Fibroblast of the conjunctiva (primary cell): ENCODE measurements around the gene ARL4A.
A peak's percentile ranks its signal among the peaks of the same experiment; 100 is the strongest.

Experiments used
- DNase-seq: peaks from one replicate; pipeline ENCODE4 v3.0.0-alpha.2; 2010; ENCODE audit warnings: low read depth

ARL4A gene

DNA sequence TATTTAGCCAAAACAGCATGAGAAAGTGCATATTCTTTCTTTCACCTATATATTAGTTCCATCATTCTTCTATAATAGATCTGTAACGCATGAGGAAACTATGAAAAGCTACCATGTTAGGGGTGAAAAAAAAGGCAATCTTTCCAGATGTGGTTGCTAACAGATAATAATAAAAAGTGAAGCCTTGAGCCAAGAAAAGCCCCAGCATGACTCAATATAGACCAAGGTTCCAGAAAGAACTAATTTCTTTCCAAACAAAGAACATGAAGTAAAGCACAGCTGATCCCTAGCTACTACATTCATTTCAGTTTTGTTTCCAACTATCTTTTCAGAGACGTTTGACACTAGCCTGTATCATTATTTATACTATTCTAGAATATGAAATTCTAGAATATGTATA is 16.4 kb downstream of the ARL4A start:
- DNase-seq, result peak; percentile 62

DNA sequence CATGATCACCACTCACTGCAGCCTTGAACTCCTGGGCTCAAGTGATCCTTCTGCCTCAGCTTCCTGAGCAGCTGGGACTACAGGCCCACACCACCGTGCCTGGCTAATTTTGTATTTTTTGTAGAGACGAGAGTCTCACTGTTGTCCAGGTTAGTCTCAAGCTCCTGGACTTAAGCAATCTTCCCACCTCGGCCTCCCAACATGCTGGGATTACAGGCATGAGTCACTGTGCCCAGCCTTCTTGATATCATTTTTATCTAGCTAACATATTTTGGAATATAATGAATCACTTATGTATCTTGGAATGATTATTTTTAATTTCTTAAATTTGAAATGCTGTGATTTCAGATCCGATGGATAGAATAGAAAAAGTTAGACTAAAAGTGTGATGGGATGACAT is 18.4 kb downstream of the ARL4A start:
- no peak for DNase-seq

DNA sequence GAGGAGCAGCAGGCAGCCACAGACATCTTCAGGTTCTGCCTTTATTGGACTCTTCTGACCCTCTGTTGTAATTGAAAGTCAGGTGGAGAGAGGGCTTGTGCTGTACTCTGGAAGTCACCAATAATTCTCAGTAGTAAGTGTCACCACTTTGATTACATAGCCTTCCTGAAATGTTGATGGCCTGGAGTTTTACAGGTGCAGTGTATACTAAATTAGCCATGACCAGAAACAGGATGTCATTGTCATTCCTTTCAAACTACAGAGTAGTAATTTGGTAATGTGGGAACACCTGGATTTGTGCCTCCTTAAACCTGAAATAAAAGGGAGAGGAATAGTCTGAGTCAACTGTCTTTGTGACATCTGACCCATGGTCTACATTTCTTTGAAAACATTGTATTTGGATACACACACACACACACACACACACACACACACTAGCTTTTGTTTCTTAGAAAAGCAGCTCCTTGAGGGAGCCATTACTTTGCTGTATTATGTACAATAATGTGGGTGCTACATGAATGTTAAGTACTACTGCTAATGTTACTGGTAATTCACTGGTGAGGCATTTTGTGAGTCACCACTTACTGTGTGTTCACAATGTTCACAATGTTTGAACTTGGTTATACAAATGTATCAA is 19.6 kb downstream of the ARL4A start:
- DNase-seq, result peak; percentile 32

DNA sequence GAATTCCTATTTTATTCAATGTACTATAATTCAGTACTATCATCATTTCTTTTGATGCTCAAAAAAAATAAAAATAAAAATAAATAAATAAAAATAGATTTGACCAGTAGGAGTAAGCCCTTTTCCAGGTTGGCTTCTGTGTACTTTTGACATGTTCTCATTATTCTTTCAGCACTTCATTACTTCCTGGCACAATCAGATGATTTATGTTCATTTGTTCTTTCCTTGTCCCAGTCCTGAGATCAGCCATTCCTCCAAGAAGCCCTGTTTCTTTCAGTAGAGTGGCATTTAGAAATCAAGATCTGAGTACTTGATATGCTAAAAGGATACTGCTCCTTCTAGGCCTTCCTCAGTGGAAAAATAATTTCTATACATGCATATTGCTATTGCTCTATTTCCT is 20.9 kb downstream of the ARL4A start:
- DNase-seq, result no peak

DNA sequence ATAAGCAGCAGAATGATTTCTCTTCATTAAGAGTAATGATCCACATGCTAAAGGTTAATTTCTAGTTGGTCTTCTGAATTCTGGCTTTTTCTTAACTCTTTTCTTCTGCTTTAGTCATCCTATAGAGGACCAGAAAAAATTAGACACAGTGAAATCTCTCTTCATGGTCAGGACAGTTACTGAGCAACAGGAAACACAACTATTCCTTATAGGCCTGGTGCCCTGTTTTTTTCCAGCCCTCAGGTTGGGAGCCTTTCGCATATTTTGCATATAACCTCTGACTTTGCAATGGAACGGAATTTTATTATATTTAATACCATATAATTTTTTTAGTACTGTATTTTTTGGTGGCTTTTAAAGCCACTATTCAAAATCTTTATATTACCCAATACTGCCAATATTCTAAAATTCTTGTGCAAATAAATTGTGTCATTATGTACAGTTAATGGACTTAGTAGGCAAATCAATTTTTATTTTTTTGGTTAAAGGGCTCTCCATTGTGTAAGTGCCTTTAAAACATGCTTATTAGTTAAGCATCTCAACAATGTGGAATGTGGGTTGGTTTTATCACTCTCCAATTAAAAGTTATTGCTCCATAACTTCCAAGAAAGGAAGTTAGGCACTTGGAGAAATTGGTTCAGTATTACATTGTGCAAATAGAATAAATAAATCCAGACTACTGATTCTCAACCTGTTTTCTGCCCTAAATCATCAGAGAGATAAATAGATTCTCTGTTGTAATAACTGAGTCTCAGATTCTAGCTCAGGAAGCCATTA is 22.5 kb downstream of the ARL4A start:
- DNase-seq, result no peak

DNA sequence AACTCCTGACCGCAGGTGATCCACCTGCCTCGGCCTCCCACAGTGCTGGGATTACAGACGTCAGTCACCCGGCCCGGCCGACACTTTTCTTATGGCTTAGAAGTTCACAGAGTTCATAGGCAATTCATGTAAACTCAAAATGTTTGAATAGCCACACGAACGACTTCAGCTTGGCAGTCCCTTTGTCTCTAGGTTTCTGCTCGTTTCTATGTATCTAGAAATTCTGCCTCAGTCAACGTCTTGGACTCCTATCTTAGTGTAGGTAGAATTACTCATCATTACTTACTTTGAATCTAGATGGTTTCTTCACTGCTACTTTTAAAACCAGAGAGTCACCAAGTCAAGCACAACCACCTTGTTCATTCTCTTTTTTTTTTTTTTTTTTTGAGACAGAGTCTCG is 23.7 kb downstream of the ARL4A start:
- DNase-seq, result no peak

DNA sequence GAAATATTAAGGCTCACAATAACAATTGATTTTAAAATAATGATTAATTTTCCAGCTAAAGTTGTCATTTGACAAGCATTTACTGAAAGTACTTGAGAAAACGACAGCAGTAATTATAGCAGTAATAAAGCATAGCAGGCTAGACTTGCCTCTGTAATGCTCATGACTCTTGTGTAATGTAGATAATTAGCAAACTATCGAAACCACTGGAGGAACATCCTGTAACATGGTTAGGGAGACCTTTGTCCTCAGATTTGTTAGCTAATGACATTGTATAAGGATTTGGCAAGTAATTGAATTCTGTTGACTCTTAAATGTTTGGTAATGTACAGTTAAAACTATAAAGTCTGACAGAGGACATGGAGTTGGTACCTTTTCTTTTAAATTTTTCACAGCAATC is 24.8 kb downstream of the ARL4A start:
- no peak for DNase-seq

DNA sequence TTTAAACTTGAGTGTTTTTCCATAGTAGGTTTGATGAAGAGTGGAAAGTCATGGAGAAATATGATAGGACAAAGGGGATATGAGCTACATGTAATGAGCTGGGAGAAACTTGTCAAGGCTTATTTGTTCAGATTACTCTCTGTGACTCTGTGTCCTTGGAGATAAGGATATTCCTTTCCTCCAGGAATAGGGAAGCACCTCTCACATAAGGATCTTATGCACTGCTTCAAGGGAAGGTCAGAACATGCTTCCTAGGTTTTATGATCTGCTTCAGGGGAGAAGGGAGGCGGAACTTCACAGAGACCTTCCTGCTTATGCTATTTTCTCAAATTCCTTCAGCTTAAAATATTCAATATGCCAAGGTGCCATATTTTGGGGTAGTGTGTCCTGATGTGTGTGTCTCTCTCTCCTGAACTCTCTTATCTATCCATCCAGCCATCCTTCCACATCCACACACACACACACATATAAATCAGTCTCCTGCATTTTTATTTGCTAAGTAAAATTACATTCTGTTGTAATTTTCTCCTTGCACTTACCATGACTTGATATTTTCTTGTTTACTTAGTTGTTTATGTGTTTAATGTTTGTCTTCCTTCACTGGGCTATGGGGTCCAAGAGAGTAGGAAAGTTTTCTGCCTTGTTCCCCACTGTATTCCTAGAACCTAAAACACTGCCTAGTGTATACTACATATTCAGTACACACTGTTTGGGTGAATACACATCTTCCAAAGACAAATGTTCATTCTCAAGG is 26.4 kb downstream of the ARL4A start:
- DNase-seq, result no peak

DNA sequence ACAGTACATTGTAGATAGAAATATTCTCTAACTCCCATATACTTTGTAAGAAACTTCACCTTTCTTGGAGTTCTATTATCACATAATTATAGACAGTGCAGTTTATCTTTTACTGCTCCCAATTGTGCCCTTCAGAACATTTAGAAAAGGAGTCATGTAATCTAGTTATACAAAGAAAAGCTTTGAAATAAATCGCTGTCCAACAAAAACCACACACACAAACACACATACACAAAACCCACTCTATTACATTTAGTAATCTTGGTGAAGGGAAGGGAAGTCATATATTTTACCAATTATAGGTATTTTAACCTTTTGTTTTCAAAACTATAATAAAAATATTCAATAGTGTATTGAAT is 26.9 kb downstream of the ARL4A start:
- DNase-seq, result no peak

DNA sequence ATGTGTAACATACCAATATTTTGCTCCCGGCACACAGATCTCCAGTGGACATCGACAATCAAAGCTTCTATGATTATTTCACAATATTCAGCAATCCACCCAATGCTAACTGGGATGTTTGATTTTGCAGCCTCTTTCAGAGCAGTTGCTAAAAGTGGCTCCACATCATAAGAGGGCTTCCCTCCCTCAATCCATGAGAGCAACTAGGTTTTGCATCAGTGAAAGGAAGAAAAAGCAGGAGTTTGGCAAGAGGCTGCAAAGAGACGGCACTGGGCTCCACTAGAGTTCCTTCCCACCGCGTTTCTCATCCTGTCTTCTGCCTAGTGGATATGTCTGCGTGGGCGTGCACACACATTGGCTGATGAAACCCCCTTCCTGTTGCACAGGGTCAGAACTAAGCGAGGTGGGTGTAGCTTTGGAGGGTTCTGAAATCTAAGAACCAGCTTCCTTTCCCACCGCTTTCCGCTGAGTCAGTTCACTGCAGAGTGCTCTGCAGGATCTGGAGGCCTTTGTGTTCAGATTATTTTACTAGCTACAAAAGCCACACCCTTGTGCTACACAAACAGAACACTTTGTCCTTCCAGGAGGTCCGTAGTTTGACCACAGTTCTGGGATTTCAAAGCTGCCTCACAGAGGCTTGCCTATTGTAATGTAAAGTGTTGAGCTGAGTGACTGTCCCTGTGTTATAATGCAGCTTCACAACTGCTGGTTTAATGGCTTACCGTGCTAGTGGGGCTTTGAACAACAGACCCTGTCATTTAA is 28.1 kb downstream of the ARL4A start:
- peak; percentile 98 for DNase-seq

DNA sequence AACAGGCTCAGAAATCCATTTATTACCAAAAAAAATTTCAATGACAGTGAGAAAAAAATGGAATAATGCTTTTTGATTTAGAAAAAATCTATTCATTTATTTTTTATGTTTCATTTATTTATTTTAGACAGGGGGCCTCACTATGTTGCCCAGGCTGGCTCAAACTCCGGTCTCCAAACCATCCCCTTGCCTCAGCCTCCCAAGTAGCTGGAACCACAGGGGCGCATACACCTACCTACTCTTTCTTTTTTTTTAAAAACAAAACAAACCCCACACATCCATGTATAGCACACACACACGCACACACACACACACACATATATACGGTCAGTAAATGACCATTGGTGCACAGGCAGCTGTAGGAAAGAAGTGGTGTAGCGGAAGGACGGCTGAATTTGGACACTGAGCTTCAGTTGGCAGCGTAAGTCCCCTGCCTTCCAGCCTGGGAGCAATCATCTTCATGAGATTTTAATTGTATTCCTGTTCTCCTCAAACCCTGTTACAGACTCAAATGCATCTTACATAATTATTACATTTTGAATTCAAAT is 28.8 kb downstream of the ARL4A start:
- DNase-seq, result no peak

DNA sequence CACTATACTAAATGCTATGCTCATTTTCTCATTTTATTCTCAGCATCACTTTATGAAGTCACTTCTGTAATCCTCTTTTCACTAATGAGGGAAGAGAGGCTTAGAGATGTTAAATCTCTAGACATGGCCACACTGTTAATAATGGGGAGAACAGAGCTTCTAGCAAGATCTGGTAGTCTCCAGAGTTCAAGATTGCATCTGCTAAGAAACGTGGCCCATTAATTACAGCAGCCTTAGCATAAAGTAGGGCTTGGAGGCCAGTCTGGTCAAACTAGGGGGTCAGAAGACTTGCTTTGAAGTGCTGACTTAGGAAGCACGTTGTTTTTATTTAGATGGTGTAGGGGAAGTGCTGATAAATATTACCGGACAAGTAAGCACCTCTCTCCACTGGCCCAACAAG is 29.3 kb downstream of the ARL4A start:
- DNase-seq, result no peak

DNA sequence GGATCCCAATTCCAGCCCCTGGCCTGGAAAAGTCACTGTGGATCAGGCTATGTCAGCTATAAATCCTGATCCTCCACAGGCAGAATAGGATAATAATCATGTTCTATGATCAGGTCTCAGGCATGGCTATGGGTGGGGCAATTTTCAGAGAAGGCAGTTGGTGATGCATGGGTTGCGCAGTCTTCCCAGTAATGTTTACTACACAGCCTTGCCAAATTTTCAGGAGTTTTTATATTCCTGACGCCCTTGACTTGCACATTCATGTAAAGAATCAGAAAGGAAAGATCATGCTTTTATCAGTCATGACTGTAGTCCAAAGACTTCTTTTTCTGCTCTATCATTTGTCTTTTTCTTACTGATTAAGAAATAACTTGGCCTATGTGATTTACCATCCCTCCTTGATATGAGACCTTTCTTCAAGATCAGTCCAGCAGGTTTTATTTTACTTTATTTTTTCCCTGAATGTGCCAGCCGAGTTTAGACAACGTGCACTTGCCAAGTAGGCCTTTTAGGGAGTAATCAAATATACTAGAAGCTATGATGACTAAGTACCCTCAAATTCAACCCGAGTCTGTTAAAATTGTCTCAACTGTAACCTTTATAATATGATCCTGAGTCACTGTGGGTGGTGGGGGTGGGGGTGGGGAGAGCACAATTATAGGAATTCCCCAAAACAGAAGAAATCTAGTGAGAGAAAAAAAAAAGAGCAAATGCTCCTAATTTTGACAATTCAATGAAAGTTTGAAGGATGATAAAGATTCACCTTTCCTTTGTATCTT is 31.9 kb downstream of the ARL4A start:
- peak; percentile 63 for DNase-seq

DNA sequence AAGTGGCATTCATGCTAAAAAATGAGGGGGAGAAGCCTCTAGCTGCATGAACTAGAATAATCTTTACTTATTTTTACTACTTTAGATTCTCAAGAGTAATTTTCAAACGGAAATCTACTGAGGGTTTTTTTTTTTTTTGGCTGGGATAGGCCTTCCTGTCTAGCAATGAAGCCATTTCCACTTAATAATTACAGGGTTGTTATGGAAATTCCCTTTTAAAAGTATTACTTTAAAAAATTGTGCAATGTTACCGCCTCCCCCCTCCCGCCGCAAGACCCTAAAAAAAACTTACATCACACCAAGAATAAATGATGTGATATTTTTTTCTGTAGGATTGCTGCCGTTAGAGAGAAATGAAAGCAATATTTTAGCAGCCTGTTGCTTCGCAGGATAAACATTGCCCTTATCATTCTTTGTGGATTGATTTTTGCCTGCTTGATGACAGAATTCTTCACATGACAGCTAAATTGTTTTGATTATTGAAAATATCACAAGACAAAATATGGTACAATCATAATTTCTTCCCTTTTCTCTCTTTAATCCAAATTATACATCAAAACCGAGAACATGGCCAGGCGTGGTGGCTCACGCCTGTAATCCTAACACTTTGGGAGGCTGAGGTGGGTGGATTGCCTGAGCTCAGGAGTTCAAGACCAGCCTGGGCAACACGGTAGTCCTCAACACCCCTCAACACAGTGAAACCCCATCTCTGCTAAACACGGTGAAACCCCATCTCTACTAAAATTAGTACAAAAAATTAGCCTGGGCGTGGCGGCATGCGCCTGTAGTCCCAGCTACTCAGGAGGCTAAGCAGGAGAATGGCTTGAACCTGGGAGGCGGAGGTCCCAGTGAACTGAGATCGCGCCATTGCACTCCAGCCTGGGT is 32.8 kb downstream of the ARL4A start:
- DNase-seq, result no peak

DNA sequence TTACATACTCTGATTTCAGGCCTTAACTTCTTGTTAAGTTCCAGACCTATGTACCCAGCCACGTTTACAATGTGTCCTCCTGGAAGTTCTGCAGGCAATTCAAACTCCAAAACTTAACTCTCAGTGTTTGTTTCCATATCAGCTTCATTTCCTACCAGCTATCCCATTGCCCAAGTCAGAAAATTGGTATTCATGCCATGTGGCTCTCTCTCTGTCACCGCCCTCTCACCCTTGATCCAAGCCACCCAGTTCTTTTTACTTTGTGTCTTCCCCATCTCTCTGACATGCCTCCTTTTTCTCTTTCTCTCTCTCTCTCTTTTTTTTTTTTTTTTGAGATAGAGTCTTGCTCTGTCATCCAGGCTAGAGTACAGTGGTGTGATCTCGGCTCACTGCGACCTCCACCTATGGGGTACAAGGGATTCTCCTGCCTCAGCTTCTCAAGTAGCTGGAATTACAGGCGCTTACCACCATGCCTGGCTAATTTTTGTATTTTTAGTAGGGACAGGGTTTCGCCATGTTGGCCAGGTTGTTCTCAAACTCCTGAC is 33.9 kb downstream of the ARL4A start:
- no peak for DNase-seq

DNA sequence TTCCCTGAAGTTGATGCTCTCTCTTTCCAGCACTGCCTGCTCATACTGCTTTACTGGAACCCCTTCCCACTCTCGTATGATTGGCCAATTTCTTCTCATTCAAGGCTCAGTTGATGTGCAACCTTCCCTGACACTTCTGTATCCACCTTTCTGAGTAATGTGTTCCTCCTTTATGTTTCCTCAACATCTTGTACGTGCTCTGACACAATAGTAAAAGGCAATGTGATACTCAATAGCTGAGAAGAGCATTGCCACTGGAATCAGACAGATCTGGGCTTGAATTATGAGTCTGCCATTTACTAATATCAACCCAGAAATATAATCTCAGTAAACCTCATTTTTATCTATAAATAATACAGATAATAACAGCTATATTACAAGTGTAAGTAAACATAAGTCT is 34.7 kb downstream of the ARL4A start:
- no peak for DNase-seq

DNA sequence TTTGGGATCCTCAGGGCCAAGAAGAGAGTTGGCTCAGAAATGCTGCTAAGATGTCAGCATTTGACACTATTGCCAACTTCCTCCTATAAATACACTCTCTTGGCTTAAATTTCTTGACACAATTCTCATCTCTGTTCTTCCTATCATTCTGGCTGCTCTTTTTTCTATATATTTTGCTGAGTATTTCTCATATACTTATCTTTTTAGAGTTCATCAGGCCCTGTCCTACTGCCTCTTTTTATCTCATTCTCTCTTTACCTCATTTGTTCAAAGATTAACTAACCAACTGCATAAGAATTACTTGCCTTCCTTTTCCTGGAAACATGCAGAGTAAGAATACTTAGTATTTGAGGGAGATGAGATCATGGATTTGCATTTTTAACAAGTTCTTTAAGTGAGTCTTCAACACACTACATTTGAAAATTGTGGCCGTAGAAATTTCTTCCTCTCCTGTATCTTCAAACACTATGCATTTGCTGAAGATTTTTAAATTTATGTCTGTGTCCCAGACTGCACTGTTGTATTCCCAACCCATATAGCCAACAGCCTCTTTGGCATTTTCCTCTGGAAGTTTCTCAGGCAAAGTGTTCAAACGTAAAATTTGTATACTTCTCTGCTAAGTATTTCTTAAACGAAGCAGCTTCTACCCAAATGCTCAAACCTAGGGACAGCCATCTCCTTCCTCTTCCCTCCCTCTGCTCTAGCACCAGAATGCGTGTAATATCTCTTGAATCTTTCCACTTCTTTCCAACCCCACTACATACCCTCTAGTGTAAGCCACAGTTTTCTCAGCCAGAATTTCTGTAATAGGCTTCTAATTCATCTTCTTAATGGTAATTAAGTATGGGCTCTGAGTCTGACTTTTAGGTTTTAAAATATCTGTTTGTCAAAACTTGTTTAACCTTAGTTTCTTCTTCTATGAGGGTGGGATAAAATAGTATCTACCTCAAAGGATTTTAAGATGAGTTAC is 35.5 kb downstream of the ARL4A start:
- no peak for DNase-seq

DNA sequence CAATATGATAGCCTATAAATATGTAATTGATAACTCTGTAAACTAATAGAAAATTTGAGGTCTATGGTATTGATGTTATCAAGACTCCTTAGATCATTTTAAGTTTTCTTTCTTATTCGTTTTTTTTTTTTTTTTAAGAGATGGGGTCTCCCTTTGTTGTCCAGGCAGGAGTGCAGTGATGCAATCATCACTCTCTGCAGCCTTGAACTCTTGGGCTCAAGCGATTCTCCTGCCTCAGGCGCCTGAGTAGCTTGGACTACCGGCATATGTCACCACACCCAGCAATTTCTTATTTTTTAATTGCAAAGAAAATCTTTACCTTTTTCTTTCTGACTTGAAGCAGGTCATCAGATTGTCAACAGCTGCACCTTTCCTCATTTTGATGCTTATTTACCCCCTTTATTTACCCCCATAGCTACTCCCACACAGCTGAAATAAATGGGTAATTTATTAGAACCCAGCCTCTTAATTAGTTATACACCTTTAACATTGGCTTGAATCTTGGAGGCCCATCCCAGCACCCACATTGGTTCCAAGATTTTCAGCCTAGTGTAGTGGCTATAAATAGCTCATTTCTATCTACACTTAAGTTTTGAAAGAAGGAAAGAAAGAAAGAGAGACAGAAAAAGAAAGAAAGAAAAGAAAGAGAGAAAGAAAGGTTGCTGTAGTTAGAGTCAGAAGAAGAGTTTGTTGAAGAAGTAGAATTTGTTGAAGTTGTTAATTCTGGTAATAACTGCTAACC is 38.3 kb downstream of the ARL4A start:
- no peak for DNase-seq
